ENCODE measurements around the gene SPRN. TPM values are rescaled to one million over a fixed set of nuclear protein-coding genes. Genes with fewer than 3 reads are reported as not detected.
A peak's percentile ranks its signal among the peaks of the same experiment; 100 is the strongest.

Gene SPRN
- total RNA-seq, 1 donor from 2014 or later: 0.28 TPM

DNA sequence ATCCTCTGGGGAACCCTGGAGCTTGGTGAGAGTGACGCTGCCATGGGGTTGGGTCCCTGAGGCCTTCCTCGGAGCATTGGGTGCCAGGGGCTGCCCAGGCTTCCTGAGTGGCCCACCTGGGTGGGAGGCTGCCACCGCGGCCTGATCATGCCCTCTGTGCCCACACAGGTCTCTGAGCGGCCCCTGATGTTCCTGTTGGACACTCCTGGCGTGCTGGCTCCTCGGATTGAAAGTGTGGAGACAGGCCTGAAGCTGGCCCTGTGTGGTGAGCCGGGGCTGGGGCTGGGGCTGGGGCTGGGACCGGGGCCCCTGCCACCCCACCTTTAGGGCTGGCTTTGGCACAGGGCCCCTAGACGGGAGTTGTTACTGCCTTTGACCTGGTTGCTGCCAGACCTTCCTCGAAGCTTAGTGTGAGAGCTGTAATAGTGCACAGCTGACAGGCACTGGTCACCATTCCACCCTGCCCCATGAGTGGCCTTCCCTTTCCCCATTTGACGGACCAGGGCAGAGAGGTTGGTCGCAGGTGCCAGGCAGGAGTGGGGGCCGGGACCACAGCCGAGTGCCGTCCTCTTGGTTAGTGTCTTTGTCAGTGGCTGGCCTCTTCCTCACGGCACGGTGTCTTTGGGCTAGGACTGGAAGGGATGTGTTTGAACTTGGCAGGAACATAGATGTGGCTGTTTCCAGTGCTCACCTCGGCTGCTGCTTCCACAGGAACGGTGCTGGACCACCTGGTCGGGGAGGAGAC is 22.3 kb downstream of the SPRN start:
- H3K4me3 Mint-ChIP-seq (ENCODE audit: unreplicated experiment): peak overlapping the region; percentile 33
- H3K4me1 Mint-ChIP-seq (ENCODE audit: unreplicated experiment): peaks cover 11% of the 10 kb centered on the region
- H3K27me3 Mint-ChIP-seq (ENCODE audit: unreplicated experiment): peaks cover 1% of the 10 kb centered on the region
- TF ChIP-seq, protein P1, sequence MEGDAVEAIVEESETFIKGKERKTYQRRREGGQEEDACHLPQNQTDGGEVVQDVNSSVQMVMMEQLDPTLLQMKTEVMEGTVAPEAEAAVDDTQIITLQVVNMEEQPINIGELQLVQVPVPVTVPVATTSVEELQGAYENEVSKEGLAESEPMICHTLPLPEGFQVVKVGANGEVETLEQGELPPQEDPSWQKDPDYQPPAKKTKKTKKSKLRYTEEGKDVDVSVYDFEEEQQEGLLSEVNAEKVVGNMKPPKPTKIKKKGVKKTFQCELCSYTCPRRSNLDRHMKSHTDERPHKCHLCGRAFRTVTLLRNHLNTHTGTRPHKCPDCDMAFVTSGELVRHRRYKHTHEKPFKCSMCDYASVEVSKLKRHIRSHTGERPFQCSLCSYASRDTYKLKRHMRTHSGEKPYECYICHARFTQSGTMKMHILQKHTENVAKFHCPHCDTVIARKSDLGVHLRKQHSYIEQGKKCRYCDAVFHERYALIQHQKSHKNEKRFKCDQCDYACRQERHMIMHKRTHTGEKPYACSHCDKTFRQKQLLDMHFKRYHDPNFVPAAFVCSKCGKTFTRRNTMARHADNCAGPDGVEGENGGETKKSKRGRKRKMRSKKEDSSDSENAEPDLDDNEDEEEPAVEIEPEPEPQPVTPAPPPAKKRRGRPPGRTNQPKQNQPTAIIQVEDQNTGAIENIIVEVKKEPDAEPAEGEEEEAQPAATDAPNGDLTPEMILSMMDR (IDR thresholded peaks at IDR 0.05; ENCODE audit: unreplicated experiment): no peak
- H3K9me3 Mint-ChIP-seq (ENCODE audit: unreplicated experiment): no peaks in the 10 kb centered on the region
- no peak overlapping the region for H3K27ac Mint-ChIP-seq (ENCODE audit: unreplicated experiment)
- peaks cover 52% of the 10 kb centered on the region for H3K36me3 Mint-ChIP-seq (ENCODE audit: low read depth, unreplicated experiment)
- no peak for DNase-seq (ENCODE audit: low spot score)

DNA sequence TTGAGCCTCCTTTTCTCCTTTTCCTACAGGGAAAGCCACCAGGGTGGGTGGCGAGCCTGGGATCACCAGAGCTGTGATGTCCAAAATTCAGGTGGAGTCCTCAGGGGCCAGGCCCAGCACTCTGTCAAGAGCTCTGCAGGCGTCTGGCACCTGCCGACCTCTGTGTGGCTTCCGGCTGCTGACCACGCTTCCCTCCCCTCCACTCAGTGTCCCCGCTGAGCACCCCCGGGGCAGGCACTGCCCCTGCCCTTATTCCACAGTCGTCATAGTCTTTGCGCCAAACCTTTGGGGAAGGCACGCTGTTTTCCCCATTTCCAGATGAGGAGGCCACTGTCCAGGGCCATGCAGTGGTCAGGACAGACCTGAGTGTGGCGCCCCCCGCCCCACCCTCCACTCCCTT is 22.9 kb downstream of the SPRN start:
- Mint-ChIP-seq H3K27me3 (ENCODE audit: unreplicated experiment) (peaks cover 1% of the 10 kb centered on the region), H3K4me3 (ENCODE audit: unreplicated experiment) (no peak overlapping the region), H3K27ac (ENCODE audit: unreplicated experiment) (no peak overlapping the region), H3K36me3 (ENCODE audit: low read depth, unreplicated experiment) (peaks cover 49% of the 10 kb centered on the region), H3K4me1 (ENCODE audit: unreplicated experiment) (peaks cover 11% of the 10 kb centered on the region), H3K9me3 (ENCODE audit: unreplicated experiment) (no peaks in the 10 kb centered on the region)
- TF ChIP-seq, protein P1 (IDR thresholded peaks at IDR 0.05; ENCODE audit: unreplicated experiment): no peak
- DNase-seq (ENCODE audit: low spot score): no peak

DNA sequence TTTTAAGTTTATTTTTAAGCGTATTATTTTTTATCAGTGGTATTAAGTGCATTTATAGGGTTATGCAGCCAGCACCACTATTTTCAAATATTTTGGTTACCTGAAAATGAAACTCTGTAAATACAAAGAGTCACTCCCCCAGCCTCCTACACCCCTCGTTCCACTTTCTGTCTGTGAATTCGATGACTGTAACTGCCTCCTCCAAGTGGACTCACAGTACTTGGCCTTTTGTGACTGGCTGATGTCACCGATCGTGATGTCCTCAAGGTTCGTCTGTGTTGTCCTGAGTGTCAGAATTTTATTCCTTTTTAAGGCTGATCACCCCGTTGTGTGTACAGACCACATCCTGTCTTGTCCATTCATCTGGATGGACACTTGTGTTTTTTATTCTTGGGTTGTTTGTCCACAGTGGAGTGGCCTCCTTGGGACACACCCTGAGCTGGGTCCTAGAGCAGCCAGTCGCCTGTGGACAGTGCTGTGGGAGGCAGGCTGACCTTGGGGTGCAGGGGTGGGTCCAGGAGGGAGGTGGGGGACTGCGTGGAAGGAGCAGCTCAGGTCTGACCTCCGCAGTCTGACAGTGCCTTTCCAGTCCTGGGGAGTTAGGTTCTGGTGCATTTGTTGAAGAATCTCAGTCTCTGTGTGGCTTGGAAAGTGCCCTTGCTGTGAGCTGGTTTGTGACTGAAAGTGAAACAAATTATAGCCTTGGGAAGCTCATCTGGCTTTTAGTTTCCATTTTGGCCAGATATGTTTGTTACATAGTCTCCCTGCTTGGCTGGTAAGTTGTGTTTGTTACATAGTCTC is 23.6 kb downstream of the SPRN start:
- no peak for DNase-seq (ENCODE audit: low spot score)

DNA sequence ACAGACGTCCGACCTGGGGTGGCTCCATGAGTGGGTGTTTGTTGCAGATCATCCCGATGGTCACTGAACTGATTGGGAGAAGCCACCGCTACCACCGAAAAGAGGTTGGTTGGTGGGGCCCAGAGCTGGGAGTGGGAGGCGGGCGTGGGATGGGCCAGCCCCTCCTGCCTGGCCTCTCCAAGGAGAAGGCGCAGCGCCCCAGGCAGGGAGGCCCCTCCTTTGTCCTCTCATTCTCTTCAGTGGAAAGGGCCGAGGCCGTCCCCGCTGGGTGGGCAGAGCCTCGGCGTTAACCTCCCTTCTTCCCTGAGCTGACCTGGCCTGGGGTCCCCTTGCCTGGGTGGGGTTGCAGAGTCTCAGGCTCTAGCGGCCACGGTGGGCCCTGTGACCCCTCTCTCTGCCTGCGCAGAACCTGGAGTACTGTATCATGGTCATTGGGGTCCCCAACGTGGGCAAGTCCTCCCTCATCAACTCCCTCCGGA is 25.3 kb downstream of the SPRN start:
- Mint-ChIP-seq H3K36me3 (ENCODE audit: low read depth, unreplicated experiment) (peaks cover 46% of the 10 kb centered on the region), H3K4me3 (ENCODE audit: unreplicated experiment) (no peak overlapping the region), H3K9me3 (ENCODE audit: unreplicated experiment) (no peaks in the 10 kb centered on the region), H3K27ac (ENCODE audit: unreplicated experiment) (no peak overlapping the region), H3K4me1 (ENCODE audit: unreplicated experiment) (peaks cover 18% of the 10 kb centered on the region), H3K27me3 (ENCODE audit: unreplicated experiment) (peaks cover 8% of the 10 kb centered on the region)
- TF ChIP-seq, protein P1 (IDR thresholded peaks at IDR 0.05; ENCODE audit: unreplicated experiment): no peak
- DNase-seq (ENCODE audit: low spot score): no peak

More for the DNA sequence above, 23.6 kb downstream of the SPRN start:
- TF ChIP-seq, protein P1 (IDR thresholded peaks at IDR 0.05; ENCODE audit: unreplicated experiment): no peak
- no peak overlapping the region for H3K27ac Mint-ChIP-seq (ENCODE audit: unreplicated experiment)
- H3K9me3 Mint-ChIP-seq (ENCODE audit: unreplicated experiment): no peaks in the 10 kb centered on the region
- peaks cover 11% of the 10 kb centered on the region for H3K4me1 Mint-ChIP-seq (ENCODE audit: unreplicated experiment)
- peaks cover 1% of the 10 kb centered on the region for H3K27me3 Mint-ChIP-seq (ENCODE audit: unreplicated experiment)
- H3K36me3 Mint-ChIP-seq (ENCODE audit: low read depth, unreplicated experiment): peaks cover 49% of the 10 kb centered on the region
- peak overlapping the region; percentile 76 for H3K4me3 Mint-ChIP-seq (ENCODE audit: unreplicated experiment)

Measured in endothelial cell (in vitro differentiated cells).